Measurements from ENCODE around the gene BLOC1S6. TPM values are rescaled to one million over a fixed set of nuclear protein-coding genes. Genes with fewer than 3 reads are reported as not detected.
"Not testable (repeated sequence)": the region's sequence is repeated elsewhere in the genome, so short reads cannot be mapped to it uniquely, and the experiment has no call there.

The BLOC1S6 gene
- total and polyA plus RNA-seq, 10 donors = 18.6 to 67.3 (median 47.8) TPM

DNA sequence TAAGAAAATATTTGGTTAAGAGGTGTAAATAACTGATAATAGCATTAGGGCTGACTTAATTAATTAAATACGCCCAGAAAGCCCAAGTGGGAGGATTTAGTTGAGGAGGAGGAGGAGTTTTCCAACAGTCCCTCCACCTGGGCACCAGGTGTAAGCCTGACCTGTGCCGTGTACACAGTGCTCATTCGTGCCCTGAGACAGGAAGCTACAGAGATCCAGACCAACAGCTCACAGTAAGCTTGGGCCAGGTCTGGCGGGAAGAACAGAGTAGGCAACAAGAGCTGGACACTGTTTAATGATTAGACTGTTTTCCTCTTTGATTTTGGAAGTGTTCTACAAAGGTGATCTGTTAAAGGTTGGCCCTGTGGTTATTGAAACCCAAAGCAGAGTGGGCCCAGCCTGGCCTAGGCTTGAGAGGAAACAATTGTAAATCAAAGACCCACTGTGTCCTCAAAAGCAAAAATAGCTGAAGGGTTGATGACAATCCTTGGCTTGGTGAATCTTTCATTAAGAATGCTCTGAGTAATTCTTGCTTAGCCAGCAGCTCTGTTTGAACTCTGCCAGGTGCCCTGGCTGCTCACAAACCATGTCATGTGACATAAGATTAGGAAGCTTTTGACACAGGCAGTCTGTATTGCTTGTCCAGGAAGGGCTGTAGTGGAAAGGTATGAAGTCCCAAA lies 61.5 kb downstream of the BLOC1S6 start:
- H3K4me1 ChIP-seq = peaks cover 4 to 99% (median 67%) of the 10 kb centered on the region in 6 donors
- no peak overlapping the region for H3K4me3 ChIP-seq
- no peak for TF ChIP-seq POLR2AphosphoS5 (IDR thresholded peaks at IDR 0.05)
- no peak for TF ChIP-seq POLR2A (IDR thresholded peaks at IDR 0.05)
- TF ChIP-seq, protein P1, sequence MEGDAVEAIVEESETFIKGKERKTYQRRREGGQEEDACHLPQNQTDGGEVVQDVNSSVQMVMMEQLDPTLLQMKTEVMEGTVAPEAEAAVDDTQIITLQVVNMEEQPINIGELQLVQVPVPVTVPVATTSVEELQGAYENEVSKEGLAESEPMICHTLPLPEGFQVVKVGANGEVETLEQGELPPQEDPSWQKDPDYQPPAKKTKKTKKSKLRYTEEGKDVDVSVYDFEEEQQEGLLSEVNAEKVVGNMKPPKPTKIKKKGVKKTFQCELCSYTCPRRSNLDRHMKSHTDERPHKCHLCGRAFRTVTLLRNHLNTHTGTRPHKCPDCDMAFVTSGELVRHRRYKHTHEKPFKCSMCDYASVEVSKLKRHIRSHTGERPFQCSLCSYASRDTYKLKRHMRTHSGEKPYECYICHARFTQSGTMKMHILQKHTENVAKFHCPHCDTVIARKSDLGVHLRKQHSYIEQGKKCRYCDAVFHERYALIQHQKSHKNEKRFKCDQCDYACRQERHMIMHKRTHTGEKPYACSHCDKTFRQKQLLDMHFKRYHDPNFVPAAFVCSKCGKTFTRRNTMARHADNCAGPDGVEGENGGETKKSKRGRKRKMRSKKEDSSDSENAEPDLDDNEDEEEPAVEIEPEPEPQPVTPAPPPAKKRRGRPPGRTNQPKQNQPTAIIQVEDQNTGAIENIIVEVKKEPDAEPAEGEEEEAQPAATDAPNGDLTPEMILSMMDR (IDR thresholded peaks at IDR 0.05 in 8 of 11, conservative IDR thresholded peaks at IDR 0.05 in 3 of 11) = no peak
- WGBS, 5 donors = 80 to 94% (median 89%) methylated on average over 4 of the region's 4 CpGs
- H3K36me3 ChIP-seq = peaks cover 0 to 26% (median 2%) of the 10 kb centered on the region in 6 donors
- H3K27ac ChIP-seq = peak overlapping the region in 4 of 8 donors; percentile 16 to 59 (median 34)
- H3K27me3 ChIP-seq (replicated peaks in 1 of 7) = no peaks in the 10 kb centered on the region
- intact Hi-C loops (cut with DNase I; ENCODE audit: low total_unique reads) = no loop called here
- no peak for DNase-seq
- no peaks in the 10 kb centered on the region for H3K9me3 ChIP-seq

DNA sequence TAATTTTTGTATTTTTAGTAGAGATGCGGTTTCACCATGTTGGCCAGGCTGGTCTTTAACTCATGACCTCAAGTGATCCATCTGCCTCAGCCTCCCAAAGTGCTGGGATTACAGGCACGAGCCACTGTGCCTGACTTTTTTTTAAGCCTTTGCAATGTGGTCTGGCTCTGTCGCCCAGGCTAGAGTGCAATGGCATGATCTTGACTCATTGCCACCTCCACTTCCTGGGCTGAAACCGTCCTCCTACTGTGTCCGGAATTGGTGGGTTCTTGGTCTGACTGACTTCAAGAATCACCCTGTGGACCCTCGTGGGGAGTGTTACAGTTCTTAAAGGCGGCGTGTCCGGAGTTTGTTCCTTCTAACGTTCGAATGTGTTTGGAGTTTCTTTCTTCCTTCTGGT lies 62.8 kb downstream of the BLOC1S6 start:
- DNase-seq; H3K9me3 ChIP-seq; H3K27me3 ChIP-seq (replicated peaks in 1 of 7); H3K4me3 ChIP-seq; intact Hi-C loops (cut with DNase I; ENCODE audit: low total_unique reads): not testable (repeated sequence)
- Histone ChIP-seq H3K36me3 (peaks cover 0 to 26% (median 2%) of the 10 kb centered on the region in 6 donors), H3K4me1 (peaks cover 10 to 99% (median 67%) of the 10 kb centered on the region in 6 donors), H3K27ac (peak overlapping the region in 4 of 8 donors; percentile 27 to 59 (median 50))
- WGBS, 5 donors = 51 to 82% (median 62%) methylated on average over 11 of the region's 11 CpGs

DNA sequence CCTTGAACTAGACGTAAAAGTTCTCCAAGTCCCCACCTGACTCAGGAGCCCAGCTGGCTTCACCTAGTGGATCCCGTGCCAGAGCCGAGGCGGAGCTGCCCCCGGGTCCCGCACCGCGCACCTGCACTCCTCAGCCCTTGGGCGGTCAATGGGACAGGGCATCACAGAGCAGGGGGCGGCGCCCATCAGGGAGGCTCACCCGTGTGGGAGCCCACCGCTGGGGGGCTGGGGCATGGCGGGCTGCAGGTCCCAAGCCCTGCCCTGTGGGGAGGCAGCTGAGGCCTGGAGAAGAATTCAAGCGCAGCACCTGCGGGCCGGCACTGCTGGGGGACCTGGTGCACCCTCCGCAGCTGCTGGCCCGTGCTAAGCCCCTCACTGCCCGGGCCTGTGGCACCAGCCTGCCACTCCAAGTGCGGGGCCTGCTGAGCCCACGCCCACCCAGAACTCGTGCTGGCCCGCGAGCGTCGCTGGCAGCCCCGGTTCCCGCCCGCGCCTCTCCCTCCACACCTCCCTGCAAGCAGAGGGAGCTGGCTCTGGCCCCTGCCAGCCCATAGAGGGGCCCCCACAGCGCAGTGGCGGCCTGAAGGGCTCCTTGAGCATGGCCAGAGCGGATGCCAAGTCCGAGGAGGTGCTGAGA lies 63.8 kb downstream of the BLOC1S6 start:
- no peaks in the 10 kb centered on the region for H3K9me3 ChIP-seq
- H3K4me3 ChIP-seq = no peak overlapping the region
- H3K27ac ChIP-seq = no peak overlapping the region
- WGBS, 5 donors = 96 to 98% (median 97%) methylated on average over 4 to 35 of the region's 35 CpGs
- peak; percentile 78 for DNase-seq
- TF ChIP-seq POLR2AphosphoS5 (IDR thresholded peaks at IDR 0.05) (peak in 1 of 3 donors; percentile 40), POLR2A (IDR thresholded peaks at IDR 0.05) (no peak)
- TF ChIP-seq, protein P1 (IDR thresholded peaks at IDR 0.05 in 8 of 11, conservative IDR thresholded peaks at IDR 0.05 in 3 of 11) = no peak
- no peaks in the 10 kb centered on the region for H3K27me3 ChIP-seq (replicated peaks in 1 of 7)
- intact Hi-C loops (cut with DNase I; ENCODE audit: low total_unique reads) = no loop called here
- peaks cover 0 to 21% (median 2%) of the 10 kb centered on the region in 6 donors for H3K36me3 ChIP-seq
- peaks cover 10 to 97% (median 61%) of the 10 kb centered on the region in 6 donors for H3K4me1 ChIP-seq

DNA sequence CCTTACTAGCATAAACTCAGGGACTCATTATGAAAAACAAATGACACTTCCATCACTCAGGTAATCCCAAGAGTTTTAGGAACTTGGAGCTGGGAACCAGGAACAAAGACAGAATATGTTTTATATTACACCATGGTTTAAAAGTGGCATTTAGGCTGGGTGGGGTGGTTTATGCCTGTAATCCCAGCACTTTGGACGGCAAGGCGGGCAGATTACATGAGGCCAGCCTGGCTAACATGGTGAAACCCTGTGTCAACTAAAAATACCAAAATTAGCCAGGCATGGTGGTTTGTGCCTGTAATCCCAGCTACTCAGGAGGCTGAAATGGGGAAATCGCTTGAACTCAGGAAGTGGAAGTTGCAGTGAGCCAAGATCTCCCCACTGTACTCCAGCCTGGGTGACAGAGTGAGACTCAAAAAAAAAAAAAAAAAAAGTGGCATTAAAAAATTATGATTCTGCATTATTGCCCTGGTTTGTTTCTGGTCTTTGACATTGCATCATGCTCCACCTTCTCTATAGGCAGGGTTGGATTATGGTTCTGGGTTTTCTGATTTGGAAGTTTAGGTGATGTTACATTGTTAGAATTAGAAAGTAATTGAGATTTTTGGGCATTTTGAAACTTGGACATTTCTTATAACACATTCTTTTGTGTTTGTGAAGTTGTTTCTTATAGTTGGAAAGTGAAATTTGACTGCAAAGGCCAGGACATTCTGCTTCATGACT lies 66.7 kb downstream of the BLOC1S6 start:
- Histone ChIP-seq H3K27me3 (replicated peaks in 1 of 7) (no peaks in the 10 kb centered on the region), H3K27ac (peak overlapping the region in 6 of 8 donors; percentile 38 to 77 (median 65)), H3K4me3 (no peak overlapping the region), H3K36me3 (peaks cover 0 to 28% (median 2%) of the 10 kb centered on the region in 6 donors), H3K9me3 (no peaks in the 10 kb centered on the region), H3K4me1 (peaks cover 13 to 97% (median 64%) of the 10 kb centered on the region in 6 donors)
- no peak for DNase-seq
- TF ChIP-seq POLR2A (IDR thresholded peaks at IDR 0.05) (no peak), POLR2AphosphoS5 (IDR thresholded peaks at IDR 0.05) (no peak)
- TF ChIP-seq, protein P1 (IDR thresholded peaks at IDR 0.05 in 8 of 11, conservative IDR thresholded peaks at IDR 0.05 in 3 of 11) = no peak
- intact Hi-C loops (cut with DNase I; ENCODE audit: low total_unique reads) = no loop called here
- WGBS, 5 donors = 29 to 58% (median 47%) methylated on average over 3 of the region's 3 CpGs
